ENCODE data around the gene INTS13.

DNA sequence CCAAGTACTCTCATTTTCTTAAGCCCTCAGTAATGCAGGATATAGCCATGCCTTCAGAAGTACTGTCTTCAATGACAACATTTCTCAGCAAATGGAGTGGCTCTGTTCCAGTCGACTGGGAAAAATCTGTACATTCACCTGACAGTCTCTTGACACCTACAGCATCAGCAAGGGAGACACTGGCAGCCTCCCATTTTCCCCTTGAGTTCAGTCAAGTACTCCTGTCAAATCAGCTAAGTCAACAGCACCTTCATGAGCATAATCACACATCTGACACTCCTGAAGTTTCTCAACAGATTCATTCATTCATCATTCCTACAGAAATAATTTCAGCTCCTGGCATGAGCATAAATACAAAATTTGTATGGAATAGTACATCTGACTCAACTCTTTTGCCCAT, 46.1 kb downstream of the INTS13 start:
- TF ChIP-seq, protein P1, sequence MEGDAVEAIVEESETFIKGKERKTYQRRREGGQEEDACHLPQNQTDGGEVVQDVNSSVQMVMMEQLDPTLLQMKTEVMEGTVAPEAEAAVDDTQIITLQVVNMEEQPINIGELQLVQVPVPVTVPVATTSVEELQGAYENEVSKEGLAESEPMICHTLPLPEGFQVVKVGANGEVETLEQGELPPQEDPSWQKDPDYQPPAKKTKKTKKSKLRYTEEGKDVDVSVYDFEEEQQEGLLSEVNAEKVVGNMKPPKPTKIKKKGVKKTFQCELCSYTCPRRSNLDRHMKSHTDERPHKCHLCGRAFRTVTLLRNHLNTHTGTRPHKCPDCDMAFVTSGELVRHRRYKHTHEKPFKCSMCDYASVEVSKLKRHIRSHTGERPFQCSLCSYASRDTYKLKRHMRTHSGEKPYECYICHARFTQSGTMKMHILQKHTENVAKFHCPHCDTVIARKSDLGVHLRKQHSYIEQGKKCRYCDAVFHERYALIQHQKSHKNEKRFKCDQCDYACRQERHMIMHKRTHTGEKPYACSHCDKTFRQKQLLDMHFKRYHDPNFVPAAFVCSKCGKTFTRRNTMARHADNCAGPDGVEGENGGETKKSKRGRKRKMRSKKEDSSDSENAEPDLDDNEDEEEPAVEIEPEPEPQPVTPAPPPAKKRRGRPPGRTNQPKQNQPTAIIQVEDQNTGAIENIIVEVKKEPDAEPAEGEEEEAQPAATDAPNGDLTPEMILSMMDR (IDR thresholded peaks at IDR 0.05) = no peak
- no peak for TF ChIP-seq POLR2A (IDR thresholded peaks at IDR 0.05)

Data from sigmoid colon (tissue), 3 donors.